ENCODE results near the gene TNFRSF1A. TPM values are rescaled to one million over a fixed set of nuclear protein-coding genes. Genes with fewer than 3 reads are reported as not detected.

The TNFRSF1A gene
- total RNA-seq, 1 experiment from 2014 or later = 44.1 TPM

DNA sequence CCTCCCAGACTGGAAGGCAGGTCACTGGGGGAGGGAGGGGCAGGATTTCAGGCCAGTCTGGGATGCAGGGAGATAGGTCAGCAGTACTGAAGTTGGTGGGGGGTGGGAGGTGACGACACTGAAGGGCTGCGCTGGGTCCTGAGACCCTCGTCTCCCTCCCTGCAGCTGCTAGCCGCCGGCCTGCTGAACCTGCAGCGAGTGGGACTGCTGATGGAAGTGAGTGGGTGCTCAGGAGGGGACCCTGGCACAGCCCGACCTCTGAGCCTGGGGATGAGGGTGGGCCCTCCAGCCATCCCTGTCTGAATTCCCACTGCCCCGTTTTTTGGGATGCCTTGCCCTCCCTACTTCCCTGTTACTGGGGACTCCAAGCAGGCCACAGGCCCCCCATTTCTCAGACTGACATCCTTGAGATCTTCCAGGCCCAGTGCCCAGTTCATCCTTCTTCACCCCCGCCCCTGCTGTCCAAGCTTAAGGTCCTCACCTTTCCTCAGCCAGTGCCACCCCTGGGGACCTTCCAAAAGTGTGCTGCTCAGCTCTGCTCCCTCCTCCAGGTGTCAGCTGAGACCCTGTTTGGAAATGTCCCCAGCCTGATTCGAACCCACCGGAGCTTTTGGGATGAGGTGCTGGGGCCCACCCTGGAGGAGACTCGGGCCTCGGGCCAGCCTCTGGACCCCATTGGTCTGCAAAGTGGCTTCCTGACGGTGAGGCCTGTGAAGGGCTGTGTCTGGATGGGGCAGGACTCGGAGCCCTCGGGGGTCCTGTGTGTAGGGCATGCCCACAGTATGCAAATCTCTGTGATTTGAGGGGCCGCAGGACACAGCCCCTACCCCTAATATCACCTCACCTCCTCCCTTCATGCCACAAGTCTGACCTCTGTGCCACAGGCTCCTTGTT lies 25.9 kb downstream of the TNFRSF1A start:
- no peak overlapping the region for H3K4me3 Mint-ChIP-seq
- H3K36me3 Mint-ChIP-seq = peaks cover 51% of the 10 kb centered on the region

DNA sequence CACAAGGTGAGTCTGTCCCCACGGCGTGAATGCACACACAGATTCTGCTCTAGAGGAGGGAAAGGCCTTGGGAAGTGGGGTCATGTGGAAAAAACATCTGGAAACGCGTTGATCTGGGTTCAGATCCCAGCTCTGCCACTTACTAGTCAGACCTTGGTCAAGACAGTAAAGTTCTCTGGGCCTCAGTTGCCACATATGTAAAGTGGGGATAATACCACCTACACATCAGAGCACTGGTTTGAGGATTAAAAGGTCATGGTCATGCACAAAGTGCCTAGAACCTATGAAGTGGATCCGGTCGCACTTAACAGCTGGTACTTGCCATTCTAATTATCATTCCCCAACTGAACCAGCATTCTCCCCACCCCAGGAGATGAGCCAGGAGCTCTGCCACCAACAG lies 26.7 kb downstream of the TNFRSF1A start:
- H3K27ac Mint-ChIP-seq = no peak overlapping the region
- H3K4me3 Mint-ChIP-seq = no peak overlapping the region
- TF ChIP-seq RELA (CRISPR knock-in tag; IDR thresholded peaks at IDR 0.05; ENCODE audit: borderline replicate concordance) = no peak
- TF ChIP-seq OVOL2 (CRISPR knock-in tag; IDR thresholded peaks at IDR 0.05; ENCODE audit: borderline replicate concordance) = no peak
- TF ChIP-seq CREB1 (CRISPR knock-in tag; IDR thresholded peaks at IDR 0.05) = no peak
- TF ChIP-seq KAT7 (CRISPR knock-in tag; IDR thresholded peaks at IDR 0.05; ENCODE audit: borderline replicate concordance) = no peak
- TF ChIP-seq SMAD4 (CRISPR knock-in tag; IDR thresholded peaks at IDR 0.05) = no peak
- no peak for TF ChIP-seq SOX15 (CRISPR knock-in tag; IDR thresholded peaks at IDR 0.05)
- TF ChIP-seq HMGA2 (CRISPR knock-in tag; IDR thresholded peaks at IDR 0.05) = no peak
- no peak for TF ChIP-seq ZNF219 (CRISPR knock-in tag; IDR thresholded peaks at IDR 0.05; ENCODE audit: borderline replicate concordance)
- ATAC-seq = no peak
- H3K4me1 Mint-ChIP-seq = peaks cover 29% of the 10 kb centered on the region
- DNase-seq (ENCODE audit: low spot score) = no peak
- H3K36me3 Mint-ChIP-seq = peaks cover 45% of the 10 kb centered on the region
- ChIA-PET POLR2A (no interaction called here), CTCF (interaction anchor here (1.4 kb wide), 1 partner anchor 11 kb away, joined by 7 read pairs; no protein-coding TSS in a partner anchor)
- no peaks in the 10 kb centered on the region for H3K27me3 Mint-ChIP-seq (ENCODE audit: low read depth)
- H3K9me3 Mint-ChIP-seq = no peaks in the 10 kb centered on the region

More for the DNA sequence above, 25.9 kb downstream of the TNFRSF1A start:
- Mint-ChIP-seq H3K9me3 (no peaks in the 10 kb centered on the region), H3K27me3 (ENCODE audit: low read depth) (no peaks in the 10 kb centered on the region), H3K4me1 (peaks cover 33% of the 10 kb centered on the region), H3K27ac (no peak overlapping the region)
- POLR2A ChIA-PET = no interaction called here
- no peak for ATAC-seq
- TF ChIP-seq SMAD4 (CRISPR knock-in tag; IDR thresholded peaks at IDR 0.05) = no peak
- TF ChIP-seq HMGA2 (CRISPR knock-in tag; IDR thresholded peaks at IDR 0.05) = no peak
- TF ChIP-seq, protein P1, sequence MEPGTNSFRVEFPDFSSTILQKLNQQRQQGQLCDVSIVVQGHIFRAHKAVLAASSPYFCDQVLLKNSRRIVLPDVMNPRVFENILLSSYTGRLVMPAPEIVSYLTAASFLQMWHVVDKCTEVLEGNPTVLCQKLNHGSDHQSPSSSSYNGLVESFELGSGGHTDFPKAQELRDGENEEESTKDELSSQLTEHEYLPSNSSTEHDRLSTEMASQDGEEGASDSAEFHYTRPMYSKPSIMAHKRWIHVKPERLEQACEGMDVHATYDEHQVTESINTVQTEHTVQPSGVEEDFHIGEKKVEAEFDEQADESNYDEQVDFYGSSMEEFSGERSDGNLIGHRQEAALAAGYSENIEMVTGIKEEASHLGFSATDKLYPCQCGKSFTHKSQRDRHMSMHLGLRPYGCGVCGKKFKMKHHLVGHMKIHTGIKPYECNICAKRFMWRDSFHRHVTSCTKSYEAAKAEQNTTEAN (CRISPR knock-in tag; IDR thresholded peaks at IDR 0.05) = no peak
- TF ChIP-seq PRRX2 (CRISPR knock-in tag; IDR thresholded peaks at IDR 0.05) = no peak
- TF ChIP-seq, protein P2, sequence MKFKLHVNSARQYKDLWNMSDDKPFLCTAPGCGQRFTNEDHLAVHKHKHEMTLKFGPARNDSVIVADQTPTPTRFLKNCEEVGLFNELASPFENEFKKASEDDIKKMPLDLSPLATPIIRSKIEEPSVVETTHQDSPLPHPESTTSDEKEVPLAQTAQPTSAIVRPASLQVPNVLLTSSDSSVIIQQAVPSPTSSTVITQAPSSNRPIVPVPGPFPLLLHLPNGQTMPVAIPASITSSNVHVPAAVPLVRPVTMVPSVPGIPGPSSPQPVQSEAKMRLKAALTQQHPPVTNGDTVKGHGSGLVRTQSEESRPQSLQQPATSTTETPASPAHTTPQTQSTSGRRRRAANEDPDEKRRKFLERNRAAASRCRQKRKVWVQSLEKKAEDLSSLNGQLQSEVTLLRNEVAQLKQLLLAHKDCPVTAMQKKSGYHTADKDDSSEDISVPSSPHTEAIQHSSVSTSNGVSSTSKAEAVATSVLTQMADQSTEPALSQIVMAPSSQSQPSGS (CRISPR knock-in tag; IDR thresholded peaks at IDR 0.05; ENCODE audit: borderline replicate concordance, low read depth) = no peak
- TF ChIP-seq ELF4 (CRISPR knock-in tag; IDR thresholded peaks at IDR 0.05; ENCODE audit: low read depth) = no peak
- no peak for TF ChIP-seq SOX15 (CRISPR knock-in tag; IDR thresholded peaks at IDR 0.05)
- TF ChIP-seq, protein P3, sequence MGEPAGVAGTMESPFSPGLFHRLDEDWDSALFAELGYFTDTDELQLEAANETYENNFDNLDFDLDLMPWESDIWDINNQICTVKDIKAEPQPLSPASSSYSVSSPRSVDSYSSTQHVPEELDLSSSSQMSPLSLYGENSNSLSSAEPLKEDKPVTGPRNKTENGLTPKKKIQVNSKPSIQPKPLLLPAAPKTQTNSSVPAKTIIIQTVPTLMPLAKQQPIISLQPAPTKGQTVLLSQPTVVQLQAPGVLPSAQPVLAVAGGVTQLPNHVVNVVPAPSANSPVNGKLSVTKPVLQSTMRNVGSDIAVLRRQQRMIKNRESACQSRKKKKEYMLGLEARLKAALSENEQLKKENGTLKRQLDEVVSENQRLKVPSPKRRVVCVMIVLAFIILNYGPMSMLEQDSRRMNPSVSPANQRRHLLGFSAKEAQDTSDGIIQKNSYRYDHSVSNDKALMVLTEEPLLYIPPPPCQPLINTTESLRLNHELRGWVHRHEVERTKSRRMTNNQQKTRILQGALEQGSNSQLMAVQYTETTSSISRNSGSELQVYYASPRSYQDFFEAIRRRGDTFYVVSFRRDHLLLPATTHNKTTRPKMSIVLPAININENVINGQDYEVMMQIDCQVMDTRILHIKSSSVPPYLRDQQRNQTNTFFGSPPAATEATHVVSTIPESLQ (CRISPR knock-in tag; IDR thresholded peaks at IDR 0.05) = no peak
- TF ChIP-seq, protein P4, sequence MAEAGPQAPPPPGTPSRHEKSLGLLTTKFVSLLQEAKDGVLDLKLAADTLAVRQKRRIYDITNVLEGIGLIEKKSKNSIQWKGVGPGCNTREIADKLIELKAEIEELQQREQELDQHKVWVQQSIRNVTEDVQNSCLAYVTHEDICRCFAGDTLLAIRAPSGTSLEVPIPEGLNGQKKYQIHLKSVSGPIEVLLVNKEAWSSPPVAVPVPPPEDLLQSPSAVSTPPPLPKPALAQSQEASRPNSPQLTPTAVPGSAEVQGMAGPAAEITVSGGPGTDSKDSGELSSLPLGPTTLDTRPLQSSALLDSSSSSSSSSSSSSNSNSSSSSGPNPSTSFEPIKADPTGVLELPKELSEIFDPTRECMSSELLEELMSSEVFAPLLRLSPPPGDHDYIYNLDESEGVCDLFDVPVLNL (CRISPR knock-in tag; IDR thresholded peaks at IDR 0.05; ENCODE audit: borderline replicate concordance, low read depth) = no peak
- TF ChIP-seq, protein P5, sequence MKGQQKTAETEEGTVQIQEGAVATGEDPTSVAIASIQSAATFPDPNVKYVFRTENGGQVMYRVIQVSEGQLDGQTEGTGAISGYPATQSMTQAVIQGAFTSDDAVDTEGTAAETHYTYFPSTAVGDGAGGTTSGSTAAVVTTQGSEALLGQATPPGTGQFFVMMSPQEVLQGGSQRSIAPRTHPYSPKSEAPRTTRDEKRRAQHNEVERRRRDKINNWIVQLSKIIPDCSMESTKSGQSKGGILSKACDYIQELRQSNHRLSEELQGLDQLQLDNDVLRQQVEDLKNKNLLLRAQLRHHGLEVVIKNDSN (CRISPR knock-in tag; IDR thresholded peaks at IDR 0.05) = no peak
- no peak for TF ChIP-seq FOXP1 (CRISPR knock-in tag; IDR thresholded peaks at IDR 0.05; ENCODE audit: borderline replicate concordance)
- CTCF ChIA-PET = interaction anchor here (0.5 to 1.4 kb wide), 3 partner anchors 10 to 32 kb away, joined by 3 to 7 read pairs (median 5); no protein-coding TSS in a partner anchor
- no peak for DNase-seq (ENCODE audit: low spot score)
